Measurements from ENCODE around the gene SEC24D.

The SEC24D gene

GRCh38 chr4:118711052-118711451, 124.9 kb downstream of the SEC24D start:
- no peak for DNase-seq

- no peak for DNase-seq
These were observed 132.8 kb downstream of the SEC24D start for GRCh38 chr4:118703118-118703517.

GRCh38 chr4:118684873-118685811, 150.8 kb downstream of the SEC24D start, which contains the start of gene METTL14:
Gene METTL14, plus strand, starts transcription at chr4:118685392. Its CDS starts 143 bp downstream, at chr4:118685535.
- peak; percentile 91 for DNase-seq

- DNase-seq: no peak
These were observed 152.4 kb downstream of the SEC24D start for GRCh38 chr4:118683513-118683912.

- peak; percentile 38 for DNase-seq
These were observed 153.0 kb downstream of the SEC24D start for GRCh38 chr4:118682928-118683327.

- DNase-seq: no peak
These were observed 155.1 kb downstream of the SEC24D start for GRCh38 chr4:118680808-118681207.

GRCh38 chr4:118676128-118676527, 159.8 kb downstream of the SEC24D start:
- no peak for DNase-seq

All from fibroblast of upper back skin (primary cell).